Left cardiac atrium (tissue), 4 donors: ENCODE data around the gene SMOC2. TPM values are rescaled to one million over a fixed set of nuclear protein-coding genes. Genes with fewer than 3 reads are reported as not detected.
"Not testable (repeated sequence)": the region's sequence is repeated elsewhere in the genome, so short reads cannot be mapped to it uniquely, and the experiment has no call there.

Source experiments
- ATAC-seq, 2 donors: fragments of 200-7000 bp; cut with Tn5 transposase; one replicate each; pipeline ENCODE4 v1.9.1; 2020; ENCODE audit warnings: mild to moderate bottlenecking in 2 of 2, moderate library complexity in 2 of 2
- DNase-seq: peaks from one replicate; pipeline ENCODE4 v3.0.0-alpha.2; 2020
- intact Hi-C, 2 donors: fragments of 100-400 bp; cut with DNase I; formaldehyde crosslinking; loops; one replicate each; pipeline versions ENCODE4 v1.14.1 to v1.15.1; 2022 to 2023
- total RNA-seq, 2 donors: library from RNA; stranded (reverse); fragmentation: NEBNext Ultra II Directional; extraction: Animal tissue kit (Norgen Biotek cat#: 25700); gene quantifications; one replicate each; pipeline ENCODE4 v1.2.1, GENCODE V29; 2021
- donor health status: DM: no; HTN: yes; CAD: no.
- donor health status: DM: no; HTN: yes; CAD: no; lungs with severe emphysema.
- donor health status: DM: yes; HTN: yes; CAD: no.
- donor health status: Dilated cardiomyopathy.

The SMOC2 gene
- total RNA-seq, 2 donors from 2014 or later: 12.0 to 27.7 TPM

DNA sequence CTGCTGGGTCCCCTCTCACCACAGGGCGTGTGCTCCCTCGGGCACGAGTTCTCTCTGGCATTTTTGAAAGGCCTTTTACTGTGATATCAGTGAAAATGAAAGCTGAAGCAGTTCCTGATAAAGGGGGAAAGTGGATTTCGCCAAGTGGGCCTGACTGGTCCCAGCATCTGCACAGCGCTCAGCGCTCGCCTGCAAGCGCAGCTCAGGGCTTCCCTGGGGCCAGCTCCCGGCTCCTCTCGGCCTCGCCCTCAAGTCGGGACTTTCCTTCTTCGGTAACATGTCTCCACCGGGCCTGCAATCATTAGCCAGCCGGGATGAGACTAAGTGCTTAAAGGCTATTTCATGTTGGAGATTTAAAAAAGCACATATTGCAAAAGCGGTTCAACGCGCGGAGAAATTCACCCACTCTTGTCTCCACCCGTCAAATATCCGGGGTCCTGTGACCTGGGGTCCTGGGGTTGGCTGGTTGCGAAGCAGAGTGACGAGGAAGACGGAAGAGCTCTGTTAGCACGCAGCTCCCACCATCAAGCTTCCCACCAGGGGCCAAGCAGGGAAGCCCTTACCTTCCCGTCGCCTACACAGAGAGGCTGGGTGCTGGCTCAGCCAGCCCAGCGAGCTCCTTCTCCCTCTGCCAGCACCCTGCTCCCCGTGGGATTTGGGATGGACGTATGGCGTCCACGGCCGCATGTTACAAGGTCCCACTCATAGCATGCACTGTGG is 114.1 kb downstream of the SMOC2 start:
- ATAC-seq (no peak), DNase-seq (no peak)
- intact Hi-C loops: no loop called here

- no peak for DNase-seq
- intact Hi-C loops: no loop called here
Measured at GRCh38 chr6:168555618-168556273, 114.8 kb downstream of the SMOC2 start.

GRCh38 chr6:168557512-168557911 is 116.5 kb downstream of the SMOC2 start:
- ATAC-seq (no peak), DNase-seq (no peak)
- intact Hi-C loops: no loop called here

More at GRCh38 chr6:168555618-168556273, 114.8 kb downstream of the SMOC2 start:
- ATAC-seq: no peak

DNA sequence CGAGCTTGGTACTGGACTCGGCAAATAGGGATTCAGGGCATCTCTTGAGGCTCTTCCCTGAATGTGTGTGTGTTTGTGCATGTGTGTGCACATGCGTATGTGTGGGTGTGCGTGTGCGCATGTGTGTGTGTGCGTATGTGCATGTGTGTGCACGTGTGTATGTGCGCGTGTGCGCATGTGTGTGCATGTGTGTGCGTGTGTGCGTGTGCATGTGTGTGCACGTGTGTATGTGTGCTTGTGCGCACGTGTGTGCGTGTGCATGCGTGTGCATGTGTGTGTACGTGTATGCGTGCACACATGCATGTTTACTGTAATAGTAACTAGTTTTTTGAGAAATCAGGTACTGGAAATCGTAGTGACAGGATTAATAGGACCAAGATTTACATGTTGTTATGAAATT is 117.7 kb downstream of the SMOC2 start:
- intact Hi-C loops: no loop called here
- ATAC-seq (no peak), DNase-seq (no peak)

DNA sequence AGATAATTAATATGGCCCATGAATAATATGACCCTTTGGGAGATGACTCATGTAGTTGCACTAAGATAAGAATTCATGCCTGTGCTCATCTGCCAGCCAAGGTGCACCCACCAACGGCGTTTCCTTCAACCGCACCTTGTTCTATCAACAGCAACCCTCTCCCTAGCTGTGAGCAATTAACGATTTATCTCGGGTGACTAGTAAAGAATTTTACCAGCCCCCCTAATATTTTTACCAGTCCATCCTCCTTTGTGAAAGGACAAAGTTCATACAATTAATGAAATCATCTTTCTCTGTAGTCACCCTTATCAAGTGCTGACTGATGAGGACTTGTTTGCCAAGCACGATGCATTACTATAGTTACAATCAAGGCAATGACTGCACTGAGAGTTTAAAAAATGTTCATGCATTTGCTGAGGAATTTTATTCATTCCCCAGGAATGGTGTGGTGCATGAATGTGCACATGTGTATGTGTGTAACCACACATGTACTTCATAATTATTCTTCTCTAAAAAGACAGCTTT is 118.7 kb downstream of the SMOC2 start:
- intact Hi-C loops: no loop called here
- DNase-seq (no peak), ATAC-seq (peak; percentile 59 to 95)

- intact Hi-C loops: no loop called here
- ATAC-seq (no peak), DNase-seq (no peak)
Measured at GRCh38 chr6:168560126-168560525, 119.1 kb downstream of the SMOC2 start.

DNA sequence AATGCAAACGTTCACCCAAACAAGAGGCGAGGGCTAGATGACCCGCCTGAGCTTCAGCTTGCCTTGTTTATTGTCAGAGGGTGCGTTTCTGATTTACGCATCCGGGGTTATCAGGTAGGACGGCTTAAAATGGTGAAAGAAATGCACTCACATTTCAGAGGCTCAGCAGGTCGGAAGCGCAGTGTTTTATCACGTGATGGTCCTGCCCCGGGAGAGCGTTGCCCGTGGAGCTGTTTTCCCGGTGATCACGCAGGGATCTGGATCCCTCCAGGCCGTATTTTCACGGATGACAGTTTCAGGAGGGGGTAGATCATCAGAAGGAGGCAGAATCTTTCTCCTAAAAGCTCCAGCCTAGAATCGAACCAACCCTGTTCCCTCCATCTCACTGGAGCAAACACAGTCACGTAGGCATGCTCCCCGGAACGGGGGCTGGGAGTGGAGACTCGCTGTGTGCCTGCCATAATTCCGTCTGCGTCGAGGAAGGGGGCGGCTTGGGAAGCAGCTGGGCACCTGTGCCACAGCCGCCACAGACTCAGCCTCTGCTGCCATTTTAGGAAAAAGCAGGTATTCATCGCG is 121.7 kb downstream of the SMOC2 start:
- DNase-seq (no peak), ATAC-seq (no peak)
- intact Hi-C loops: loop anchor here in 1 of 2 donors (2.0 kb wide), 1 partner anchor 58 kb away; no protein-coding TSS in a partner anchor

- no peak for DNase-seq
- intact Hi-C loops: loop anchor here in 1 of 2 donors (2.0 kb wide), 1 partner anchor 57 kb away; no protein-coding TSS in a partner anchor
- no peak for ATAC-seq
Measured at GRCh38 chr6:168563656-168564055, 122.7 kb downstream of the SMOC2 start.

DNA sequence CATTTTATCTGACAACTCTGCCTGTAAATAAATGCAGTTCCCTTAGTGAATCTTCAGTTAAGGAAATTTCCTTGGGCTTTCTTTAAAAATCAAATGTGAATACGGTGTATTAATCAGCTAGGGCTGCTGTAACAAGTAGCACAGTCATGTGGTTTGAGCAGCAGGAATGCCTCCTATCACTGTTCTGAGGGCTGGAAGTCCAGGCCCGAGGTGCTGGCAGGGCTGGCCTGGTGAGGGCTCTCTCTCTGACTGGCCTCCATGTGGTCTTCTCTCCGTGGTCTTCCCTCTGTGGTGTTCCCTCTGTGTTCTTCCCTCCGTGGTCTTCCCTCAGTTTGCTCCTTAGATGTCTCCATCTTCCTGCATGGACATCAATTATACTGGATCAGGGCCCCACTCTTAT is 124.1 kb downstream of the SMOC2 start:
- DNase-seq (no peak), ATAC-seq (no peak)
- intact Hi-C loops: no loop called here

- ATAC-seq: no peak
- intact Hi-C loops: no loop called here
- no peak for DNase-seq
Measured at GRCh38 chr6:168570211-168570610, 129.2 kb downstream of the SMOC2 start.

GRCh38 chr6:168571268-168571667 is 130.3 kb downstream of the SMOC2 start:
- no peak for DNase-seq
- no peak for ATAC-seq
- intact Hi-C loops: no loop called here

DNA sequence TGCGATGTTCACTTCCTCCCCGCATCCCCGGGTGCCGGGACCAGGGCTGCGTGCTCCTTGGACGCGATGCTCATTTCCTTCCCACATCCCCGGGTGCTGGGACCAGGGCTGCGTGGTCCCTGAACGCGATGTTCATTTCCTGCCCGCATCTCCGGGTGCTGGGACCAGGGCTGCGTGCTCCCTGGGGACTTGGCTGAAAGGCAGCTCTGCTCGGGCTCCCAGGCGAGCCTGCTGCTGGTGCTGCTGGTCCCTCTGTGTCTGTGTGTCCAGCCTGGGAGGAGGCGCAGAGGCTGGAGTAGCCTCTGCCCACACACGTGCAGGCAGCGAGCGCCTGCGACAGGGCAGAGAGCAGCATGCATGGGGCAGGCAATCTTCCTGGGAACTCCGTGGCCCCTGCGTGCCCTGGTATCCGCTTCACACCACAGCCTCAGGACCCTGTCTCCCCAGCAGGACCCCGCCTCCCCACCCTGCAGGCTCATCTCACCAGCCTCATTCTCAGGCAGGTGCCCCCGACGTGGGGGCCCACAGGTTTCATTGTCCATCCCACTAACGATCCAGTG is 132.4 kb downstream of the SMOC2 start:
- intact Hi-C loops, ATAC-seq, DNase-seq: not testable (repeated sequence)

- ATAC-seq (peak in 1 of 2 donors; percentile 10), DNase-seq (no peak)
- intact Hi-C loops: no loop called here
Measured at GRCh38 chr6:168574075-168574698, 133.2 kb downstream of the SMOC2 start.

DNA sequence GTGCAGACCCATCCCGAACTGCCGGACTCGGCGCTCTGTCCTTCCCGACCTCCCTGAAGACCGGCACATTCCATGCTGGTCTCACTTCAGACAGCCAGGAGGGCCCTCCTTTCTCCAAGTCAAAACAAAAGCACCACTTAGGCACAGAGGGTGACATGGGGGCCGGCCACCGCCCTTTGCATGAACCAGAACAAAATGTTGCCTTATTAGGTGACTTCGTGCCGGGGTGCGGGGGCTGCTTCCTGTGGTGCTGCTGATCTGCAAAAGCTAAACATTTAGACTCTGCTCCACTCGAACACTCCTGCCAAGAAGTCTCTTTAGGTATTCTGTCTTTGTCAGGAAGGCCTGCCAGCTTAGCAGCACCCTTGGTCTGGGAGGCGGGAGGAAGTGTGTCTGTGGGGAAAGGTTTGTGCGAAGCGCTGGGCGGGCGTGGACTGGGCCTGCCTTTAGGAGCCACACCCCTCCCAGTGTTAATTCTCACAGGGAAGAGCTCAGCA is 133.8 kb downstream of the SMOC2 start:
- intact Hi-C loops: no loop called here
- DNase-seq (peak; percentile 45), ATAC-seq (peak; percentile 83 to 94)

GRCh38 chr6:168575346-168576098 is 134.5 kb downstream of the SMOC2 start:
- ATAC-seq: no peak
- intact Hi-C loops: no loop called here
- DNase-seq: no peak

GRCh38 chr6:168576388-168576787 is 135.4 kb downstream of the SMOC2 start:
- intact Hi-C loops: no loop called here
- ATAC-seq (no peak), DNase-seq (no peak)

- no peak for ATAC-seq
- no peak for DNase-seq
- intact Hi-C loops: no loop called here
Measured at GRCh38 chr6:168577496-168577895, 136.5 kb downstream of the SMOC2 start.

DNA sequence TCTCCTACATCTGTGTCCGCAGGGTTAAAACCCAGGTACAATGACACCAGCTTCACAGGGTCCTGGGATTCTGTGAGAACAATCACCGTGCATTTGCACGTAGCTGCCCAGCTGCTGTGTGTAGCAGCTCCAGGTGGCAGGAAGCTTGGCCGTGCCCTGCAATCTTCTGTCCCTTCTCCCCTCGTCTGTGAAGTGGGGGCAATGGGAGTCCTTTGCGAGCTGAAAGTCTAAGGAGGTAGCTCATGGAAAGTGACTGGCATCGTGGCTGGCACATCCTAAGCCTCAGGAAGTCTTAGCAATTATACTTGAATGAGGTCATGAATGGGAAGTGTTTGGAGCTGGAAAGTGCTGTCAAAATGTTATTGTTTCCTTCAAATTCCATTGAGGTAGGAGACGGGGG is 137.1 kb downstream of the SMOC2 start:
- ATAC-seq (no peak), DNase-seq (no peak)
- intact Hi-C loops: no loop called here

DNA sequence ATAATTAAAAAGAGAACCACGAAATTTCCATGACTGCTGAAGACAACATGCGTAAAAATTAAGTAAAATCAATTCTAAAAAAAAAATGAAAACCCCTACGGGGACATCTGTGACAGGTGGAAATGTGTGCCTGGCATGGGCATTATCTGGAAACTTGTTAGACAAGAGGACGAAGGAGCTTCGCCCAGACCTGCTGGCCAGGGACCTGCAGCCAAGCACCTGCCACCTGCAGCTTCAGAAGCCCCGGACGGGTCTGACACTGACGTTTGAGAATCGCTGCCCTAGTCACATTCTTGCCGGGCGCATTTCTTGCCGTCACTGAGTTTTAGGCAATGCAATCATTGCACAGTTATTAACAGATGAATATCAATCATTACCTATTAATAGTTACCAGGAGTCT is 140.3 kb downstream of the SMOC2 start:
- no peak for ATAC-seq
- intact Hi-C loops: no loop called here
- DNase-seq: no peak
